ENCODE results near the gene ZNF584.

ZNF584 gene

DNA sequence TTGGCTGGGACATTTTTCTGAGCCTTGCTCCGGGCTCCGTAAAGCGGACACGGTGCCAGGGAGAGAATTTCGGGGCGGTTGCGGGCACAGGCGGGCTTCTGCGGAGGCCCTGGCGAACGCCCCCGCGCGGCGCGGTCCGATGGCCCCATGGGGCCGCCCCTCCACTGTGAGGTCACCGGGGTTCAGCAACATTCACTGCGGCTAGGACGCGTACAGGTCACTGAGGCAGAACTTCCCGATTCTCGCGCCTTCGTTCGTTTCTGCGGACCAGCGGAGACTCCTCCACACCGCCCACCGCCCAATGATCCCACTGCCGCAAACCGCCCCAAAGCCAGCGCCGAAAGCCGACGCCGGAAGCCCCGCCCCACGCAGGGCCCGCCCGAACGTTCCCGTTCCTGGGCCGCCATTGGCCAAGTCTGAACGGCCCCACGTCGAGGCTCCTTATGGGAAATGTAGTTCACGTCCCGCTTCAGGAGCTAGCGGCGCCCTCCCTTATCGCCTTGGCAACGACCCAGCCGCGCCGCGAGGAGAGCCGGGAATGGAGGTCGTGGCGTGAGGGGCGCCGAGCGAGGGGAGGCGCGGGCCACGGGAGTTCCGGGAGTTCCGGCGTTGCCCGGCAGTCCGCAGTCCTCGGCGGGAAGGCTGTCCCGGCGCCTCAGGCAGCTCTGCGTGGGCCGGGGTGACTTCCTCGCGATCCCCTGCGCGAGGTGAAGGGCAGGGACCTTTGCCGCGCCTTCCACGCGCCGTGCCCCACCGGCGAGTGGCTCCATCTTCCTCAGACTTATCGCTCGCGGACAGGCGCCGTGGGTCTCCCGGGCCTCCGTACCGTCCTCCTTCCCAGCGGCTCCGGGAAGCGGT lies at the start of gene ZNF584:
ZNF584 (plus strand) TSS at position 498 of the 858 bp plus-strand sequence. CDS start 499 bp downstream, outside the sequence.
- in situ Hi-C loops (cut with HindIII; ENCODE audit: low pct_ligation_motif_present, low sequenced_read_pairs) = no loop called here
- H3K27me3 ChIP-seq (replicated peaks) = no peaks in the 10 kb centered on the region
- H3K4me3 ChIP-seq (ENCODE audit: low read depth, low read length) = peak within 1 kb of the TSS; percentile 95
- H3K27ac ChIP-seq = peak within 1 kb of the TSS; percentile 51
- peak; percentile 91 for DNase-seq
- H3K36me3 ChIP-seq (replicated peaks) = no peaks in the 10 kb centered on the region
- TF ChIP-seq, protein P1, sequence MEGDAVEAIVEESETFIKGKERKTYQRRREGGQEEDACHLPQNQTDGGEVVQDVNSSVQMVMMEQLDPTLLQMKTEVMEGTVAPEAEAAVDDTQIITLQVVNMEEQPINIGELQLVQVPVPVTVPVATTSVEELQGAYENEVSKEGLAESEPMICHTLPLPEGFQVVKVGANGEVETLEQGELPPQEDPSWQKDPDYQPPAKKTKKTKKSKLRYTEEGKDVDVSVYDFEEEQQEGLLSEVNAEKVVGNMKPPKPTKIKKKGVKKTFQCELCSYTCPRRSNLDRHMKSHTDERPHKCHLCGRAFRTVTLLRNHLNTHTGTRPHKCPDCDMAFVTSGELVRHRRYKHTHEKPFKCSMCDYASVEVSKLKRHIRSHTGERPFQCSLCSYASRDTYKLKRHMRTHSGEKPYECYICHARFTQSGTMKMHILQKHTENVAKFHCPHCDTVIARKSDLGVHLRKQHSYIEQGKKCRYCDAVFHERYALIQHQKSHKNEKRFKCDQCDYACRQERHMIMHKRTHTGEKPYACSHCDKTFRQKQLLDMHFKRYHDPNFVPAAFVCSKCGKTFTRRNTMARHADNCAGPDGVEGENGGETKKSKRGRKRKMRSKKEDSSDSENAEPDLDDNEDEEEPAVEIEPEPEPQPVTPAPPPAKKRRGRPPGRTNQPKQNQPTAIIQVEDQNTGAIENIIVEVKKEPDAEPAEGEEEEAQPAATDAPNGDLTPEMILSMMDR (IDR thresholded peaks at IDR 0.05; ENCODE audit: low read depth, low read length, missing control alignments) = peak; percentile 13

DNA sequence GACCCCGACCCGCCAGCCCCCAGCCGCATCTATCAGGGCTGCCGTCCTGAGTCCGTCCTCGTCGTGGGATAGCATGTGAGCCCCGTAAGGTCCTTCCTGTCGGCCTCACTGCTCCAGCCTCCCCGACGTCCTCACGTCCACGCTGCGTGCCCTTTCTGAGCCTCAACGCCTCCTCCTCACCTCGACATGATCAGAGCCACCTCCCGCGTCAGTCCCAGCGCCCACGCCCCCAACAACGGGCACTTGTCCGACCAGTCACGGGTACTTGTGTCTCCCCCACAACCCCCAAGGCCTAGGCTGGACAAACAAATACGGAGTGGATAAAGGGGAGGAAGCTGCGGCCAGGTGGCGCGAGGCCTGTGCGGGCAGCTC lies 46.6 kb upstream of the ZNF584 start:
- no peaks in the 10 kb centered on the region for H3K27me3 ChIP-seq (replicated peaks)
- H3K4me3 ChIP-seq (ENCODE audit: low read depth, low read length) = peak overlapping the region; percentile 72
- in situ Hi-C loops (cut with HindIII; ENCODE audit: low pct_ligation_motif_present, low sequenced_read_pairs) = no loop called here
- TF ChIP-seq, protein P1 (IDR thresholded peaks at IDR 0.05; ENCODE audit: low read depth, low read length, missing control alignments) = no peak
- H3K36me3 ChIP-seq (replicated peaks) = no peaks in the 10 kb centered on the region
- no peak for DNase-seq
- peak overlapping the region; percentile 77 for H3K27ac ChIP-seq

DNA sequence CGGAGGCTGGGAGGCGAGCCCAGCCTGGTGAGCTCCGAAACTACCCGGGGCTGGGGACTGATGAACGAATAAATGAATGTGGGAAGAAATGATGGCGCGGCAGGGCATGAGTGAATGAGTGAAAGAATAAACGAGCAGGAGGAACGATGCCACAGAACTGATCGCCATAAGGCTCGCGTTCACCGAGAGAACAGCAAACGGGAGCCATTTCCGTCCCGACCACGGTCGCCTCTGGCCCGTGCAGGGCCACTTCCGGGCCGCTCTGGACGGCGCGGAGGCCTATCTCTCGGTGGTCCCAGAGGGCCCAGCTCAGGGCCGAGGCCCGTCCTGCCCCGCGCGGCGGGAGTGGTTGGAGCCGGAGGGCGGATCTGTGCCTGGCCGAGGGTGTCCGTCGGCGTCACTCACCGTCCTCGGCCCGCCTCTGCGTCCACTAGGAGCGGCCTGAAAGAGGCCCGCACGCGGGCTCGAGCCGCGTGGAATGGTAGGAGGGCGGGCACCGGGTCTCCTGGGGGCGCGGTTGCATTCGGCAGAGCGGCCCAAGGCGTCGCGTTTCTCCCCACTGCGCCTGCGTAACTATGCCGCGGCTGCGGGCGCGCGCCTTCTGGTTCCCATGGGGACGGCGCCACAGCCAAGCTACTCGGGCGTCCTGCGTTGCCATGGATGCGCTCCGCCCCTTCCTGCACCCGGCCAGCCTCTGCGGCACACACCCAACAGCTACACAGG lies 46.0 kb upstream of the ZNF584 start, which contains the start of gene ZNF497:
ZNF497 (minus strand) TSS at position 480 of the 723 bp plus-strand sequence. CDS start 5,116 bp downstream, outside the sequence.
- H3K36me3 ChIP-seq (replicated peaks) = no peaks in the 10 kb centered on the region
- in situ Hi-C loops (cut with HindIII; ENCODE audit: low pct_ligation_motif_present, low sequenced_read_pairs) = no loop called here
- DNase-seq = peak; percentile 93
- H3K4me3 ChIP-seq (ENCODE audit: low read depth, low read length) = peak within 1 kb of the TSS; percentile 72
- no peaks in the 10 kb centered on the region for H3K27me3 ChIP-seq (replicated peaks)
- peak within 1 kb of the TSS; percentile 77 for H3K27ac ChIP-seq
- TF ChIP-seq, protein P1 (IDR thresholded peaks at IDR 0.05; ENCODE audit: low read depth, low read length, missing control alignments) = no peak

DNA sequence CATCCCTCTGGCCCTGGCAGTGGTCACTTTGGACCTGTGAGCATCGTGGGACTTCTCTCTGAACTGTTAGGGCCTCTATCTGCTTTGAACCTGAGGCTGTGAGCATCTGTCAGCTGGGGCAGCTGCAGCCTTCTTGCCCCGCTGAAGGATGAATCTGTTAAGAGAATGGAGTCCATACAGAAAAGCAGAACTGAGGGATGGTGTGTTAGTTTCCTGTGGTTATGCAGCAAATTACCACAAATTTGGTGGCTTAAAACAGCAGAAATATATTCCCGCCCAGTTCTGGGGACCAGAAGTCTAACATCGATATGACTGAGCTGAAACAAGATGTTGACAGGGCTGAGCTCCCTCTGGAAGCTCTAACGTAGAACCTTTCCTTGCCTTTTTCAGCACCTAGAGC lies 44.3 kb upstream of the ZNF584 start:
- Histone ChIP-seq H3K36me3 (replicated peaks) (no peaks in the 10 kb centered on the region), H3K27me3 (replicated peaks) (no peaks in the 10 kb centered on the region), H3K27ac (no peak overlapping the region), H3K4me3 (ENCODE audit: low read depth, low read length) (no peak overlapping the region)
- no peak for DNase-seq
- TF ChIP-seq, protein P1 (IDR thresholded peaks at IDR 0.05; ENCODE audit: low read depth, low read length, missing control alignments) = no peak
- in situ Hi-C loops (cut with HindIII; ENCODE audit: low pct_ligation_motif_present, low sequenced_read_pairs) = no loop called here

DNA sequence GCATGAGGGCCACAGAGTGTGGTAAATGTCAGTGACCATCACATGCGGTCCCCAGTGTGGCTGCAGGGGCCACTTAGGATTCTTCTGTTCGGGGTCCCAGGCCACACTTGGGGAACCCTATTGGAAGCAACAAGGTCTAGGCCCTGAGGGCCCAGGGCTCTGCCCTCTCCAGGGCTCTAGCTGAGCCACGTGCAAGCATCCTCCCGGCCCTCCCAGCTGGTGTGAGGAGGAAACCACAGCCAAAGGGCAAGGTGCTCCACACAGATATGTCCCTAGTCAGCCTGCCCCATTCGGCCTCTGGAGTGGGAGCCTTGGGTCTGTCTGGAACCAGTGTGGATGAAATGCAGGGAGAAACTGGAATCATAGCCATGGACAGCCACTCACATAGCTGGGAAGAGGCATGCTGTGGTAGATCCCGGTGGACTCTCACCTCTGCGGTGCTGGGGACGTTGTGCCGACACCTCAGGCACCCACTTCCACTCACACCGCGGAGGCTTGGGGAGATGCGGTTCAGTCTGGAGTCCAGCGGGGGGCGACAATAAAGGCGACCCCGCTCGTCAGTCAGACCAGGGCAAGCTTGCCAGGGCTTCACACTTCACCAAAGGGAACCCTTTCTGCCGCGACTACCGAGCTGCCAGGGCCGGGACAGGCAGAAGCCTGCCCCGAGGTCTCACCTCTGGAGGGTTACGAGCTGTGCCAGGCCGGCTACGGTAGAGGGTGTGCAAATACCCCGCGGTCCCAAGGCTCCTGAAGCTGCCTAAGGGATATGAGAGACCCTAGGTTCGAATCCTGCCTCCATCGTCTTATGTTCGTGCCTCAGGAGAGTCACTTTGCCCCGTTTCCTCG lies 41.6 kb upstream of the ZNF584 start:
- Histone ChIP-seq H3K27me3 (replicated peaks) (no peaks in the 10 kb centered on the region), H3K27ac (no peak overlapping the region), H3K36me3 (replicated peaks) (no peaks in the 10 kb centered on the region), H3K4me3 (ENCODE audit: low read depth, low read length) (no peak overlapping the region)
- TF ChIP-seq, protein P1 (IDR thresholded peaks at IDR 0.05; ENCODE audit: low read depth, low read length, missing control alignments) = no peak
- DNase-seq = no peak
- in situ Hi-C loops (cut with HindIII; ENCODE audit: low pct_ligation_motif_present, low sequenced_read_pairs) = no loop called here

All from brain microvascular endothelial cell (primary cell).